TTC549 (cell line): Measurements from ENCODE around the gene ADGRB3.

Experiments
- FAIRE-seq: peaks from 2 replicates; lab custom pipeline; 2012; peaks lifted over from hg19 to GRCh38; lab: Jason Lieb, UNC

Gene ADGRB3

DNA sequence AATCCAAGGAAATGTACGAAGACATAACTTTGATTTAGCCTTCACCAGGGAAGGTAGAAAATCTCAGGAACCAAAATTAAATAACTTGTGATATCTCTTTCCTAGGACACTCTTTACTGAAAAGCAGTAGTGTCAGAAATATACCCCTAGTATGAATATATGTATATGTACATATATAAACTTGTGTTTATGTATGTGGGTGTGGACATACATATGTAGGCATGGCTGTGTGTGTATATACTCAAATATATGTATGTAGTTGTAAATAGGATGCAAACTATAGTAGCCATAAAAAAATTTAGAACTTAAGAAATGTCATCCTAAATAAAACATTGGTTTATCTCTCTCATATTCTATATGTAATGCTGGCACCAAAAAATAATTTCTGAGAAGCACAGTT is 500.8 kb downstream of the ADGRB3 start:
- FAIRE-seq: no peak

GRCh38 chr6:69138148-69138547 is 503.1 kb downstream of the ADGRB3 start:
- FAIRE-seq: no peak

GRCh38 chr6:69138893-69139494 is 503.9 kb downstream of the ADGRB3 start:
- FAIRE-seq: no peak

DNA sequence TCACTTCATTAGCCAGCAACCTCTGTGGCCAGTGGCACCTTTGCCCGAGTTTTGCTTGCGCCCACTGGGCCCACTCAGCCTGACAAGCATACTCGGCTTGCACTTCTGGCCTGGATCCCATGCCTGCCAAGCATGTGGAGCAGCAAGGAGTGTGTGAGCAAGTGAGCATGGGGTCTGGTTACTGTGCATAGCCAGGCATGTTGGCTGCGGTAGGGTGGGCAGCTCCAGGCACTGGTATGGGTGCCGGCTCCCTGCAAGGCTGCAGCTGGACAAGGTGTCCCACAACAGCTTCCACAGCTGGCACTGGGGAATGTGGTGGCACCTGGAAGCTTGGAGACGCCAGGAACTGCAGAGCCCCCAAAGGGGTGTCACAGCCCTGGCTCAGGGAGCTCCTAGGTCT is 510.0 kb downstream of the ADGRB3 start:
- FAIRE-seq: no peak

DNA sequence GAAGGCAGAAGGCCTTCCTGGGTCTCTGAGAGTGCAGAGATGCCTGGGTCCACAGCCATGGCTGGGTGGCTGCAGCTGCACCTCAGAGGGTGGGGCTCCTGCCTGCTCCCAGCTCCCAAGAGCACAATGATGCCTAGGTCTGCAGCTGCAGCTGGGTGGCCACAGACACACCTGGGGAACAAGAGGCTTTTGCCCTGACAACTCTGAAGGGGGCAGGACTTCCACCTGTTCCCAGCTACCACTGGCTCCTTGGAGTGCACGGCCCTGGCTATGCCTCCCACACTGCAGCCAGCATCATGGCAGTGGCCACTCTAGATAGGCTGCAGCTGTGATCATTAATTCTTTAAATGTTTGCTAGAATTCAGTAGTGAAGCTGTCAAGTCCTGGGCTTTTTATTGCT is 511.3 kb downstream of the ADGRB3 start:
- no peak for FAIRE-seq

DNA sequence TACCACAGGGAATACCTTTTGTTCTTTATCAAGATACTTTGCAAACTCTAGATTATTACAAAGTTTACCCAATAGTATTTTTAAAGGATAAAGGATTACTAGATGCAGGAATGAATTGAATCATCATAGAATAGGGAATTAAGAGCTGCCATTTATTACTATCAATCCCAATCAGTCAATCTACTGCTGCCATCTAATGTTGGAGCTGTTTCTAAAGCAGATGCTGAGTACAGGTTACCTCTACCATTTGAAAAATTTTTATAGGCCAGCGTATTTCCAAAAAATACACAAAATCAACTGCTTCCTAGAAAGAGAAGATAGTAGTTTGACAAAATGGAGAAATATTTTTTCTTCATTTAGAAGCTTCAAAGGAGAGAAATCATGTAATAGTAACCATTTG is 520.4 kb downstream of the ADGRB3 start:
- no peak for FAIRE-seq

- FAIRE-seq: no peak
These were observed 527.7 kb downstream of the ADGRB3 start for GRCh38 chr6:69162811-69163210.

DNA sequence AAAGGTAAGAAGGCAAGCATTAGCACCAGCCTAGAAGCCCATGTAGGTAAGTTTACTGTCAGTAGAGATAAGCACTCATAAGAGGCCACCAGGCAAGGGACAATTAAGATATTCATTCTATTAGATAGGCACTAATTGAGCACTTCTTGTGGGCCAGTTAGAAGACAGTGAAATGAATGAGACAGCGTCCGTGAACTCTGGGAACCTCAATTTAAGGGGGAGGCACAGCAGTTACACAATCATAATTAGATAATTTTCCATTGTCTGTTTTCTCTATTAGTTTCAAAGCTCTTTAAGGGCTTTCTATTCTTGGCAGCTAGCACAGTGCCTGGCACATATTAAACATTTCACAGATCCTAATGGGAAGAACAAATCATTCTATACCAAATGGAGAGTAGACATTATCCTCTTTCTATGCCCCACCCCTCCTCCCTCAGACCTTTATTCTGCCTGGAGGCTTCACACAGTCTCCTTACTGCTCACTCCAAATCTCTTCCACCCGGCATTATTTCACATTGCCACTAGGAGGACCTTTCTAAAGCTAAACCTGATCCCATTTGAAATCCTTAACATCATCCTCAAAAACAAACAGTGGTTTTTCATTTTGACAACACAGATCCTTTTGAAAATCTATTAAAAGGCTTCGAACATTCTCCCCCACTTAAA is 529.6 kb downstream of the ADGRB3 start:
- FAIRE-seq: no peak

GRCh38 chr6:69179681-69180080 is 544.6 kb downstream of the ADGRB3 start:
- no peak for FAIRE-seq

- no peak for FAIRE-seq
These were observed 545.4 kb downstream of the ADGRB3 start for GRCh38 chr6:69180361-69181067.

DNA sequence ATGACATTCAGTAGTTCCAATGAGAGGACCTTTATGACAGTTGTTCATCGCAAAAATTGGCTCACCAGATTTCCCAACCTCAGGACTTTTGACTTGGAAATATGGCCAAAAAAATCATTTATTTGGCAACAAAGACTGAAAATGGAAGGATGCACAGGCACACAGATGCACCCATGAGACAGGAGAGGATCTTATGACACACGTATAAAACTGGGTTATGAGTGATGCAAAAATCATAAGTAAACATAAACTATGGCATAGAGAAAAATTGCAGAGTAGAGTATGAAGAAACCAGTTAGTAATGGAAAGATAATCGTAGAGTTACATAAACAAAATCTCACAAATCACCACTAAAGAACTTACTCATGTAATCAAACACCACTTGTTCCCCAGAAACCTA is 546.9 kb downstream of the ADGRB3 start:
- no peak for FAIRE-seq

GRCh38 chr6:69185276-69185675 is 550.2 kb downstream of the ADGRB3 start:
- FAIRE-seq: no peak

DNA sequence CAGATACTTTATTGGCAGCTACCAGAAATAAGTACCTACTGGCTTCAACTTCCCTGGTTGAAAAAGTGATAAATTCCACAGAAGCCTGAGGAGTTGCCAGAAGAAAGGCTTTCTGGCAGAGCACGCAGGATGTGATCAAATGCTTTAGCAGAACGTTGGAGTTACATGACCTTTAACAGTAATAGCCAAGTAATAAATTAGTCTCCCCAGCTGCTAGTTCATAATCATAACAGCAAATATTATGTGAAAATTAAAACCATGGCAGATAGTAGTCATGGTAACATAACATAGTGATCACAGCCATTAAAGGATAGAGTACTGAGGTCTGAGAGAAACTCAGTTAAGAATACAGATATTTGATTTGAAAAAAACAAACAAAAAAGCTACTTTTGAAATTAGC is 567.7 kb downstream of the ADGRB3 start:
- no peak for FAIRE-seq

- FAIRE-seq: no peak
These were observed 581.0 kb downstream of the ADGRB3 start for GRCh38 chr6:69216127-69216526.

DNA sequence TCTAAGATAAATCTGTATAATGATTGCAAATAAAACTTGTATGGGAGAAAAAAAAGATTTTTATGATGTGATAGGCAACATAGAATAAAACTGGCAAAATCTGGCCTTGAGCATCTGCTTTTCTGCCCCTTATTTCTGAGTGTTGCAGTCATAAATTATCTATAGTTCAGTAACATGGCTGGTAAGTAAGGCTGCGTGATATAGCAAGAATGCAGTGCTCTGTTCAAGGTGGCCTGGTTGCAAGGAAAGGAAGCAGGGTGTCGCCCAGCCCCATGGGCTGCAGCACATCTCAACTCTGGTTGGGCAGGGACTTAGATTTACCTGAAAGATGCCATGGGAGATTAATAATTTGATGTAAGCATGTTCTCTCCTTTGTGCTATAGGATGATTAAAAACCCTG is 582.3 kb downstream of the ADGRB3 start:
- no peak for FAIRE-seq

DNA sequence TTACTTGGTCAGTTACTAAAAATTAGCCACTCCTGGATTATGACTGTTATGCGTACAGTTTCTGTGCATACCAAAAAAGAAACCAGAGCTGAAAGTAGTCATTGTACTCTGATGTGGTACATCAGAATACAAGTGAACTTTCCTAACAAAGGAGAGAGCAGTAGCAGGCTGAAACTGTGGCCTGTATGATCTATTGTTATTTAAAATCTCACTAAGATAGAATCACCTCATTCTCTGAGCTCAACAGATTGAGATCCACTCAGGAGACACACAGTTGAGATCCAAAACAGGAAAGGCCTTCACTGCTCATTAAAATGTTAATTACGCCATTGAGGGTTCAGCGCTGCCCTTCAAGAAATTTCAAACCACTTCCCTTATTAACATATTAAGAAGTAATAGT is 585.3 kb downstream of the ADGRB3 start:
- no peak for FAIRE-seq

DNA sequence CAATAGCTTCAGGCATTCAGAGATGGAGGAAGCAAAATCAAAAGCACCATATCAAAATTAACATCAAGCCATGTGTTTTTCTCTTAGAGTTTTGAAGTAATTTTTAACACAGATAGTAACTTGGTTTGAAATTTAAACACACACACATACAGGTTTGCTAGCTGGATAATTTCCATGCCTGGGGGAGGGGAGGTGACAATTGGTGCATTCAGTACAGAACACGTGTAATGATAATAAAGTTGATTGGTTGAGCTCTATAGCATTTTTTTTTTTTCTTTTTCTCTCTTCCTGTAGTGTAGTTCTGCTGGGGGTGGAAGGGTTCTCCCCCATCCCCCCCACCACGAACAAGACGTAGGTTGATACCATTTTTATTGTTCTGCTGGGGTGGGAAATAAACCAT is 596.9 kb downstream of the ADGRB3 start:
- FAIRE-seq: no peak

DNA sequence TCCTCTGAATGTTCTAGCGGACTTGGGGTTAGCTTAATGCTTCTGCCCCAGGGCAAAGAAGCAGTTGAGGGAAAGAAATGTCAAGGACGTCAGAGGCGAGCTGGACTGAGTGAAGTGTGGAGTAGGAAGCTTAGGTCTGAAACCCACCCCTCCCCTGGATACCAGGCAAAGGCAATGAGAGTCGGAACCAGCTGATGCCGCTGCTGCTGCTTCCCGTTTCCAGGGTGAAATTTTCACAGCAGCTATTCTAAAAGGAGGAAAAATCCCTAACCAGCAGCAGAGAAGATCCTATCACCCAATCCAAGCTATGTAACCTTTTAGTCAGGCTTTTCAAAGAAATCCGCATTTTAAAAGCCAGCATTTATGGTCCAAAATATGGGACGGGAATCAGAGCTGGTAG is 597.4 kb downstream of the ADGRB3 start:
- no peak for FAIRE-seq

DNA sequence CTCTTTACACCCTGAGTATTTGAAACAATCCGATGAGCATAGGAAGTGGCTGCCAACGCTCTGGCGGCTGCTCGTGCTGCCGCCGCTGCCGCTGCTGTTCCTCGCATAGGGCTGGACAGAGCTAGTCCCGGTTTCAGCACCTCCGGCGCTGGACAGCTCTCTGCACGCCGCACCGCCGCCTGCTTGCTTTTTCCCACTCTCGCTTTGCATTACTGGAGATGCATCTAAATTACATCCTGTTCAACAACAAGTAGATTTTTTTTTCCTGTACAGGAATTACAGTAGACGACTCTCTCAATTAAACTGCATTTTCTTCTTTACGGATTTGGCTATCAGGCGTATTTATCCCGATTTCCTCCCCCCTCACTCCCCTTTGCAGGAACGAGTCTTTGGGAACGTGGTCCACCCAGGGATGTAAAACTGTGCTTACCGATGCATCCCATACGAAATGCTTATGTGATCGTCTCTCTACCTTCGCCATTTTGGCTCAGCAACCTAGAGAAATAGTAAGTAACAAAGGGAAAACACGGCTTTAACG is 597.9 kb downstream of the ADGRB3 start:
- FAIRE-seq: no peak

GRCh38 chr6:69238067-69238466 is 603.0 kb downstream of the ADGRB3 start:
- FAIRE-seq: no peak

DNA sequence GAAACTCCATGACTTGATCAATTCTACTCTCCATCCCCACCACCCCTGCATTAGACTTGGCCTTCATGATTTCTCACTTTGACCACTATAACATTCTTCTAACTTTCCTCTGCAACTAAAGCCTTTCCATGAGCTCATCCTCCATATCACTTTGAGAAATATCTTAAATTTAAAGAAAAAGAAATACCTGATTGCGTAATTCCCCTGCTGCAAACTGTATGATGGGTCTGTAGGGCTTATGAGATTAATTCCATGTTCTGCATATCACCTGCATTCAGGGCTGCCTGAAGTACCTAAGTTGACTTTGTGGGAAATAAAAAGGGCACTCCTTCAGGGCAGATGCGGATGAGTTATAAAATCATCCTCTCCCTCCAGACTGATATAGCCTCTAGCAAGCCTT is 611.9 kb downstream of the ADGRB3 start:
- no peak for FAIRE-seq

DNA sequence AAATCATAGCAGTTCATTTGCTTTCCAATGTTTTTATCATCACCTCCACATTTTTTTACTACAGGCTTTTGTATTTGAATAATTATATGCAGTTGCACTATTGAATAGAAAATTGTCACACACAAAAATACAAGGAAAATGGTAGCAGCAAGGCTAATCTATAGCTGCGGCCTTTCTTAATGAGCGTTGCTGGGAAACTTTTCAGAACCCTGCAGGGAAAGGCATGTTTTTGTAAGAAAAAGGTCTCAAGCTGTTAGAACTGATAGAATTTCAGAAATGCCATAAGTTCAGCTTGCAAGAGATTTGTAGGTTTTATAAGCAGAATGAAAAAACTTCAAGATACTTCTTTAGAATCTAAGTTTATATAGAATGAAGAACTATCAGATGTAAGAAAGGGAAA is 625.9 kb downstream of the ADGRB3 start:
- FAIRE-seq: no peak

DNA sequence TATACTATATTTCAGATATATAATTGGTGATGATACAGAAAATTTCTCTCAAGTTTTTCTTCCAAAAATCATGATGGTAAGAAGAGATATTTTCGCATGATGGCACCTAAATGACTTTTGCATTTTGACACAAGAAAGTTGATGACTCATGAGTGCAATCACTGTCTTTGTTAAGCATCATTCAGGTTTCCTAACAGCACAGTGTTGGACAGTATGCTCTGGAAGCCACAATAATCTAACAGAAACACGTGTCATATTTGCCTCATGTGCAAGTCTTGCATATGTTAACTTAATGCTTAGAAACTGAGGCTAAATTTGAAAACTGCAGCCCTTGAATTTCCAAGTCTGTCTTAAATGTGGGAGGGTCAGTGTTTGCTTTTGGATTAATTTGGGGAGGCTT is 628.2 kb downstream of the ADGRB3 start:
- FAIRE-seq: no peak

DNA sequence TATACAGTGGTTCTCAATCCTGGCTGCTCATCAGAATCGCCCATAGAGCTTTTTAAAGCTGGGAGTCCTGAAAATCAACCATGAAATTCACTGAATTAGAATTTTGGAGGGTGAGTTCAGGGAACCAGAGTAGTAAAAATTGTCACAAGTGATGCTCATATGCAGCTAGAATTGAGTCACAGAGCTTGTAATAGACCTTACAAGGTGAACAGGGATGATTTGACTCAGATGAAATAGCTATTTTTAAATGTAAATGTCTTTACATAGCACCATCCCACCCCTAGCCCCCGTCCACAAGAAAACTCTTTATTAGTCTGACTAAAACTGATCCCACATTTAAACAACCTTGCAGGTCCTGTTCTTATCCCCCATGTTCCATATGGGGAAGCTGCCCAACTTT is 630.0 kb downstream of the ADGRB3 start:
- no peak for FAIRE-seq
